CD14-positive monocyte (primary cell): ENCODE measurements around the gene GNAI1. TPM values are rescaled to one million over a fixed set of nuclear protein-coding genes. Genes with fewer than 3 reads are reported as not detected.

Experiments
- DNase-seq, 3 donors: peaks; one replicate each; pipeline ENCODE4 v3.0.0-alpha.2; 2011 to 2022
- H2AFZ ChIP-seq: 2 replicates; pipeline ENCODE4 v1.6.0; 2012; ENCODE audit warnings: mild to moderate bottlenecking, low read depth, low read length, inconsistent platforms; ENCODE audit not compliant: insufficient read depth, poor library complexity, severe bottlenecking
- H3K27ac ChIP-seq, 2 donors: 1 replicate in 1 of 2; 2 replicates in 1 of 2; pipeline ENCODE4 v1.5.1; 2012 to 2013; ENCODE audit warnings: low read length in 2 of 2, control low read depth in 1 of 2, inconsistent platforms in 1 of 2, low read depth in 1 of 2, mild to moderate bottlenecking in 1 of 2
- H3K27me3 ChIP-seq, 2 donors: one replicate each; pipeline versions ENCODE4 v1.6.0 to v1.6.1; 2011 to 2013; ENCODE audit warnings: low read length in 2 of 2; ENCODE audit not compliant: control insufficient read depth in 2 of 2, insufficient read depth in 2 of 2
- H3K36me3 ChIP-seq, 2 donors: replicated peaks in 1 of 2; 1 replicate in 1 of 2; 2 replicates in 1 of 2; pipeline versions ENCODE4 v1.5.1 to v1.6.1; 2012 to 2013; ENCODE audit warnings: low read length in 2 of 2, control low read depth in 1 of 2, inconsistent platforms in 1 of 2, mild to moderate bottlenecking in 1 of 2; ENCODE audit not compliant: insufficient read depth in 2 of 2, control insufficient read depth in 1 of 2
- H3K4me1 ChIP-seq, 2 donors: 1 replicate in 1 of 2; 2 replicates in 1 of 2; pipeline versions ENCODE4 v1.5.1 to v1.6.1; 2012 to 2013; ENCODE audit warnings: low read length in 2 of 2, control low read depth in 1 of 2, inconsistent platforms in 1 of 2, mild to moderate bottlenecking in 1 of 2, moderate library complexity in 1 of 2; ENCODE audit not compliant: insufficient read depth in 2 of 2, control insufficient read depth in 1 of 2
- H3K4me2 ChIP-seq: replicated peaks from 2 replicates; pipeline ENCODE3; 2012; ENCODE audit warnings: low read length, moderate library complexity, mild to moderate bottlenecking; ENCODE audit not compliant: poor library complexity, severe bottlenecking; ENCODE audit errors: extremely low read depth
- H3K4me3 ChIP-seq, 3 experiments: fragments of 200-600 bp in 1 of 3; sonication (generic) in 1 of 3; replicated peaks in 1 of 3; 1 replicate in 2 of 3; 2 replicates in 1 of 3; pipeline ENCODE4 v1.5.1; 2011 to 2013; ENCODE audit warnings: low read length in 3 of 3, mild to moderate bottlenecking in 3 of 3, control low read depth in 2 of 3, low read depth in 2 of 3, inconsistent platforms in 1 of 3, moderate library complexity in 1 of 3
- H3K79me2 ChIP-seq: 2 replicates; pipeline ENCODE4 v1.6.0; 2012; ENCODE audit warnings: mild to moderate bottlenecking, control low read depth, inconsistent platforms, low read length, moderate library complexity; ENCODE audit not compliant: insufficient read depth
- H3K9ac ChIP-seq: 2 replicates; pipeline ENCODE4 v1.6.0; 2017; ENCODE audit warnings: low read length, mild to moderate bottlenecking; ENCODE audit not compliant: insufficient read depth, poor library complexity, severe bottlenecking
- H3K9me3 ChIP-seq, 2 donors: replicated peaks in 1 of 2; 1 replicate in 1 of 2; 2 replicates in 1 of 2; pipeline versions ENCODE4 v1.5.1 to v1.6.1; 2012 to 2013; ENCODE audit warnings: low read length in 2 of 2, control low read depth in 1 of 2; ENCODE audit not compliant: control insufficient read depth in 1 of 2, insufficient read depth in 1 of 2
- H4K20me1 ChIP-seq: 2 replicates; pipeline ENCODE4 v1.6.0; 2012; ENCODE audit warnings: mild to moderate bottlenecking, low read length, control low read depth, moderate library complexity; ENCODE audit not compliant: insufficient read depth
- H3K27ac Mint-ChIP-seq, 7 donors: one replicate each; pipeline ENCODE4 v1.8.0; 2020; ENCODE audit warnings: mild to moderate bottlenecking in 7 of 7, mixed read lengths in 7 of 7, moderate library complexity in 6 of 7, inconsistent platforms in 2 of 7
- H3K27me3 Mint-ChIP-seq, 3 donors: one replicate each; pipeline ENCODE4 v1.8.0; 2021 to 2022; ENCODE audit warnings: low read depth in 3 of 3, mild to moderate bottlenecking in 3 of 3, mixed read lengths in 3 of 3, moderate library complexity in 3 of 3, inconsistent platforms in 1 of 3
- H3K36me3 Mint-ChIP-seq, 2 donors: one replicate each; pipeline ENCODE4 v1.8.0; 2020; ENCODE audit warnings: mixed read lengths in 2 of 2, inconsistent platforms in 1 of 2, mild to moderate bottlenecking in 1 of 2
- H3K4me1 Mint-ChIP-seq: one replicate; pipeline ENCODE4 v1.8.0; 2020; ENCODE audit warnings: mild to moderate bottlenecking, mixed read lengths
- H3K4me3 Mint-ChIP-seq, 2 donors: one replicate each; pipeline ENCODE4 v1.8.0; 2020; ENCODE audit warnings: mild to moderate bottlenecking in 2 of 2, mixed read lengths in 2 of 2, moderate library complexity in 1 of 2
- H3K9me3 Mint-ChIP-seq, 7 donors: one replicate each; pipeline ENCODE4 v1.8.0; 2020 to 2022; ENCODE audit warnings: mixed read lengths in 7 of 7, mild to moderate bottlenecking in 6 of 7, moderate library complexity in 6 of 7, inconsistent platforms in 2 of 7
- WGBS: methylation state at CpG from one replicate; pipeline ENCODE4 v1.1.5; 2013; ENCODE audit warnings: missing lambda C conversion rate; ENCODE audit not compliant: insufficient coverage; 5-methylcytosine and 5-hydroxymethylcytosine counted together
- intact Hi-C, 2 donors: fragments of 100-400 bp; cut with micrococcal nuclease; formaldehyde crosslinking; loops; one replicate each; pipeline versions ENCODE4 v1.15.0 to v1.15.1; 2023
- polyA plus RNA-seq, 3 donors: library from polyadenylated mRNA; depleted of rRNA in 1 of 3; unstranded in 2 of 3; stranded (reverse) in 1 of 3; fragments of 300-500 nt in 2 of 3; fragments of >200 nt in 1 of 3; fragmentation: Illumina TruSeq in 2 of 3; gene quantifications; 1 replicate in 2 of 3; 2 replicates in 1 of 3; pipeline ENCODE4 v1.2.3, GENCODE V29; 2012 to 2021
- TF ChIP-seq, protein P1 (sequence below): fragments of 200-600 bp; IDR thresholded peaks from one replicate; pipeline ENCODE4 v1.8.0; 2022; ENCODE audit warnings: antibody characterized with exemption, mild to moderate bottlenecking

The GNAI1 gene
- polyA plus RNA-seq, 3 donors: 0.72 to 1.0 (median 0.79) TPM

DNA sequence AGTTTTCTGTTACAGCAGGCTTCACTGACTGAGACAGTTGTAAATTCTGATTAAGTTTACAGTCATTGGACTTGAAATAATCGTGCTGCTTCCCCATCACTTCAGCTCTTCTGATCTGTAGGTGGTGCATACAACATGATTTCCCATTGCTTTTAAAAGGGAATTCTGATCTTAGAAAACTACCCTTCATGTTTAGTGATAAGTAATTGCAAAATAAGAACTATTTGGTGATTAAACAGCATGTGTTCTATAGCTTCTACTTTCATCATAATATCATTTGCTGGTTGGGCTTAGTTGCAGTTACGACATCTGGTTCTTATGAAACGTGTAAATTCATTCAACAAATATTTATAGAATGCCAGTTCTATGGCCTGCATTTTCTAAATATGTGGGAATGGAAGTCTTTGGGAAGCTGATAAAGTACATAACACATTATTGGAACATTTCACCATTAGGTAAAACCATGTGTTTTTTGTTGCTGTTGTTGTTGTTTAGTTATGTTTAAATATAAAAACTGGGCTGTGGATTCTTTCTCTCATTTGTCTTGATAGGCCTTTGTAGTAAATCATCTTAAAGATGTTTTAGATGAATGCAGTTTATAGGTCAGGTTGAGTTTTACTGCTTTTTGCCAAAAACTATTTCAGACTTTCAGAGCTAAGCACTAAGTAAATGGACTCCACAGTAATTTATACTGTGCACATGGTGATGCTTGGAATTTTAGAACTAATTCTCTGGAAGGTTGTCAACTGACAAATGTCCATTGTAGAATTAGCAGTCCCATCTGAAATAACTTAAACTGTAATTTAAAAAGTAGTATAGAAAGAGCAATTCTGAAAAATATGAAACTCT, 13.1 kb downstream of the GNAI1 start:
- no peak for DNase-seq
- H3K79me2 ChIP-seq: no peaks in the 10 kb centered on the region
- peak overlapping the region; percentile 22 for H2AFZ ChIP-seq
- Mint-ChIP-seq H3K27me3 (peaks cover 0 to 3% (median 1%) of the 10 kb centered on the region in 3 donors), H3K9me3 (no peaks in the 10 kb centered on the region), H3K27ac (no peak overlapping the region), H3K4me3 (no peak overlapping the region), H3K4me1 (peaks cover 19% of the 10 kb centered on the region), H3K36me3 (no peaks in the 10 kb centered on the region)
- H4K20me1 ChIP-seq: no peaks in the 10 kb centered on the region
- intact Hi-C loops: no loop called here
- TF ChIP-seq, protein P1, sequence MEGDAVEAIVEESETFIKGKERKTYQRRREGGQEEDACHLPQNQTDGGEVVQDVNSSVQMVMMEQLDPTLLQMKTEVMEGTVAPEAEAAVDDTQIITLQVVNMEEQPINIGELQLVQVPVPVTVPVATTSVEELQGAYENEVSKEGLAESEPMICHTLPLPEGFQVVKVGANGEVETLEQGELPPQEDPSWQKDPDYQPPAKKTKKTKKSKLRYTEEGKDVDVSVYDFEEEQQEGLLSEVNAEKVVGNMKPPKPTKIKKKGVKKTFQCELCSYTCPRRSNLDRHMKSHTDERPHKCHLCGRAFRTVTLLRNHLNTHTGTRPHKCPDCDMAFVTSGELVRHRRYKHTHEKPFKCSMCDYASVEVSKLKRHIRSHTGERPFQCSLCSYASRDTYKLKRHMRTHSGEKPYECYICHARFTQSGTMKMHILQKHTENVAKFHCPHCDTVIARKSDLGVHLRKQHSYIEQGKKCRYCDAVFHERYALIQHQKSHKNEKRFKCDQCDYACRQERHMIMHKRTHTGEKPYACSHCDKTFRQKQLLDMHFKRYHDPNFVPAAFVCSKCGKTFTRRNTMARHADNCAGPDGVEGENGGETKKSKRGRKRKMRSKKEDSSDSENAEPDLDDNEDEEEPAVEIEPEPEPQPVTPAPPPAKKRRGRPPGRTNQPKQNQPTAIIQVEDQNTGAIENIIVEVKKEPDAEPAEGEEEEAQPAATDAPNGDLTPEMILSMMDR: no peak
- WGBS: no CpG with 5 or more reads among the region's 3 CpGs
- no peaks in the 10 kb centered on the region for H3K4me1 ChIP-seq
- H3K4me2 ChIP-seq: no peak overlapping the region
- no peak overlapping the region for H3K4me3 ChIP-seq
- no peaks in the 10 kb centered on the region for H3K27me3 ChIP-seq
- no peaks in the 10 kb centered on the region for H3K36me3 ChIP-seq
- no peaks in the 10 kb centered on the region for H3K9me3 ChIP-seq
- no peak overlapping the region for H3K27ac ChIP-seq
- no peak overlapping the region for H3K9ac ChIP-seq

DNA sequence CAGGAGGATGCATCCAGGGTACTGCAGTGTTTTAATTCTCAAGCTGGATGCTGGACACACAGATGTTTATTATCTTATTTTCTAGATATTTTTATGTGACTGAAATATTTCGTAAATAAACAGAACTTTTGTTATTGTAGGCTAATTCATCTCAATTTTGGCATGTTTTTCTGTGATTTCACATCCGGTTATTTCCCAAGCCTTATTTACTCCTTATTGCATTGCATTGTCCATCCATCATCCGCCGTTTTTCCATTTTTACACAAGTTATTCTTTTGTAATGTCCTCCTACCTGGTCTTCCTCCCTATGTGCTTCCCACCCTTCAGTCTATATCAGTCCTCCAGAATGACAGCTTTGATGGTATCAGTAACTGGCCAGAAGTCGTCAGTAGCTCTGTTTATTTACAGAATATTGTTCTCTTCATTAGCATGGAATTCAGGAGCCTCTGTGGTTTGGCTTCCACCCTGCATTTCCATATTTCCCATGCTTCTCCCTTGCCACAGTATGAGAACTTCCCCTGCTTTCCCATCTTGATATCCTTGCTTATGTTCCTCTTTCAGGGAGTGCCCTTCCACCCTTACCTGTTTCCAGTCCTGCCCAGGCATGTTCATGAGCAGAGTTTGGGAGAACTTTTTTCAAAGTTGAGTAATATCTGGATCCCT, 16.1 kb downstream of the GNAI1 start:
- no peaks in the 10 kb centered on the region for H3K4me1 ChIP-seq
- H3K4me2 ChIP-seq: no peak overlapping the region
- no peaks in the 10 kb centered on the region for H4K20me1 ChIP-seq
- Mint-ChIP-seq H3K27ac (no peak overlapping the region), H3K4me3 (no peak overlapping the region), H3K36me3 (no peaks in the 10 kb centered on the region), H3K4me1 (peaks cover 17% of the 10 kb centered on the region), H3K27me3 (peaks cover 0 to 3% (median 1%) of the 10 kb centered on the region in 3 donors), H3K9me3 (no peaks in the 10 kb centered on the region)
- DNase-seq: no peak
- no peaks in the 10 kb centered on the region for H3K27me3 ChIP-seq
- no peak overlapping the region for H3K9ac ChIP-seq
- TF ChIP-seq, protein P1: no peak
- no peaks in the 10 kb centered on the region for H3K9me3 ChIP-seq
- H2AFZ ChIP-seq: no peak overlapping the region
- no peak overlapping the region for H3K4me3 ChIP-seq
- H3K36me3 ChIP-seq: no peaks in the 10 kb centered on the region
- WGBS: 71% methylated on average over 4 of the region's 5 CpGs
- intact Hi-C loops: no loop called here
- no peaks in the 10 kb centered on the region for H3K79me2 ChIP-seq
- no peak overlapping the region for H3K27ac ChIP-seq
